Neural cell (in vitro differentiated cells): ENCODE measurements around the gene UNC13B. TPM values are rescaled to one million over a fixed set of nuclear protein-coding genes. Genes with fewer than 3 reads are reported as not detected.
"Not testable (repeated sequence)": the region's sequence is repeated elsewhere in the genome, so short reads cannot be mapped to it uniquely, and the experiment has no call there.

ENCODE experiments used
- H2AFZ ChIP-seq: fragments of 200-600, 300-800 bp; sonication (generic), shearing (Covaris generic); 2 replicates; pipeline ENCODE4 v1.6.0; 2014; ENCODE audit warnings: low read depth, mild to moderate bottlenecking, antibody characterized with exemption, low read length, moderate library complexity
- H3F3A ChIP-seq: fragments of 200-600 bp; shearing (Covaris generic); 2 replicates; pipeline ENCODE4 v1.6.1; 2016; ENCODE audit warnings: mild to moderate bottlenecking, moderate library complexity, mixed read lengths, antibody characterized with exemption, low read length; ENCODE audit not compliant: insufficient read depth, poor library complexity, severe bottlenecking
- H3K27ac ChIP-seq: fragments of 200-600, 300-800 bp; sonication (generic), shearing (Covaris generic); 2 replicates; pipeline ENCODE4 v1.5.1; 2014; ENCODE audit warnings: mild to moderate bottlenecking, low read length, moderate library complexity
- H3K27me3 ChIP-seq: fragments of 300-800, 200-600 bp; sonication (generic), shearing (Covaris generic); 2 replicates; pipeline ENCODE4 v1.6.0; 2014; ENCODE audit warnings: mild to moderate bottlenecking, low read depth, low read length, moderate library complexity; ENCODE audit not compliant: insufficient read depth
- H3K36me3 ChIP-seq: fragments of 300-800, 200-600 bp; sonication (generic), shearing (Covaris generic); 2 replicates; pipeline ENCODE4 v1.5.1; 2014; ENCODE audit warnings: mild to moderate bottlenecking, antibody characterized with exemption, low read length, moderate library complexity; ENCODE audit not compliant: insufficient read depth
- H3K4me2 ChIP-seq: fragments of 300-800, 200-600 bp; sonication (generic), shearing (Covaris generic); 2 replicates; pipeline ENCODE4 v1.6.0; 2014; ENCODE audit warnings: mild to moderate bottlenecking, low read length
- H3K4me3 ChIP-seq: fragments of 300-800, 200-600 bp; sonication (generic), shearing (Covaris generic); 2 replicates; pipeline ENCODE4 v1.5.1; 2014; ENCODE audit warnings: mild to moderate bottlenecking, low read length, moderate library complexity
- H3K79me2 ChIP-seq: fragments of 200-600 bp; shearing (Covaris generic); replicated peaks from 2 replicates; pipeline ENCODE4 v1.6.0; 2014; ENCODE audit warnings: mild to moderate bottlenecking, low read length, moderate library complexity; ENCODE audit not compliant: insufficient read depth
- H3K9ac ChIP-seq: fragments of 300-800, 200-600 bp; sonication (generic), shearing (Covaris generic); 2 replicates; pipeline ENCODE4 v1.6.1; 2016; ENCODE audit warnings: mild to moderate bottlenecking, low read length, mixed read lengths
- H3K9me2 ChIP-seq: fragments of 200-600 bp; shearing (Covaris generic); 2 replicates; pipeline ENCODE4 v1.6.1; 2016; ENCODE audit warnings: mild to moderate bottlenecking, low read length, mixed read lengths; ENCODE audit not compliant: insufficient read depth
- H3K9me3 ChIP-seq: fragments of 200-600, 300-800 bp; sonication (generic), shearing (Covaris generic); 2 replicates; pipeline ENCODE4 v1.6.1; 2016; ENCODE audit warnings: mild to moderate bottlenecking, mixed run types, low read length, moderate library complexity, mixed read lengths
- H4K20me1 ChIP-seq: fragments of 200-600 bp; shearing (Covaris generic); 2 replicates; pipeline ENCODE4 v1.6.1; 2016; ENCODE audit warnings: mild to moderate bottlenecking, mixed run types; ENCODE audit not compliant: insufficient read depth
- CTCF ChIP-seq: fragments of 450-650 bp; IDR thresholded peaks from 2 replicates; pipeline ENCODE4 v1.5.1; 2014; ENCODE audit warnings: antibody characterized with exemption, mild to moderate bottlenecking, moderate library complexity; ENCODE audit not compliant: poor library complexity, severe bottlenecking
- EP300 ChIP-seq: fragments of 450-650 bp; conservative IDR thresholded peaks from 2 replicates; pipeline ENCODE4 v1.6.1; 2014; ENCODE audit warnings: antibody characterized with exemption, mild to moderate bottlenecking, moderate library complexity; ENCODE audit not compliant: poor library complexity, severe bottlenecking
- EZH2 ChIP-seq: fragments of 200-600, 300-800 bp; shearing (Covaris generic), sonication (generic); IDR thresholded peaks from 2 replicates; pipeline ENCODE4 v1.6.1; 2014; ENCODE audit warnings: antibody characterized with exemption, low read length, borderline replicate concordance, mild to moderate bottlenecking; ENCODE audit not compliant: insufficient read depth, poor library complexity, severe bottlenecking
- MXI1 ChIP-seq: fragments of 450-650 bp; conservative IDR thresholded peaks from 2 replicates; pipeline ENCODE4 v1.6.1; 2014; ENCODE audit warnings: antibody characterized with exemption, mild to moderate bottlenecking; ENCODE audit not compliant: poor library complexity, severe bottlenecking
- POLR2AphosphoS5 ChIP-seq: IDR thresholded peaks from 2 replicates; pipeline ENCODE4 v1.6.1; 2012
- RAD21 ChIP-seq: fragments of 450-650 bp; conservative IDR thresholded peaks from 2 replicates; pipeline ENCODE4 v1.6.1; 2014; ENCODE audit warnings: antibody characterized with exemption, mild to moderate bottlenecking, moderate library complexity
- REST ChIP-seq: IDR thresholded peaks from 2 replicates; pipeline ENCODE4 v1.6.1; 2012; ENCODE audit warnings: borderline replicate concordance
- SMC3 ChIP-seq: fragments of 450-650 bp; conservative IDR thresholded peaks from 2 replicates; pipeline ENCODE4 v1.6.1; 2014; ENCODE audit warnings: antibody characterized with exemption, mild to moderate bottlenecking, moderate library complexity; ENCODE audit not compliant: poor library complexity
- TAF1 ChIP-seq: IDR thresholded peaks from 2 replicates; pipeline ENCODE4 v1.6.1; 2012; ENCODE audit warnings: low read depth
- polyA plus RNA-seq: library from polyadenylated mRNA; depleted of rRNA; stranded (reverse); fragments of >200 nt; gene quantifications from 2 replicates; pipeline ENCODE4 v1.2.3, GENCODE V29; 2014

UNC13B gene
- polyA plus RNA-seq, 1 donor from 2014 or later, result 37.2 TPM

GRCh38 chr9:35140093-35140492, 21.7 kb upstream of the UNC13B start:
- no peak for TF ChIP-seq EZH2
- no peak for TF ChIP-seq POLR2AphosphoS5
- no peak for TF ChIP-seq EP300
- TF ChIP-seq CTCF, result no peak
- TF ChIP-seq TAF1, result no peak
- TF ChIP-seq REST, result no peak
- TF ChIP-seq SMC3, result no peak
- TF ChIP-seq MXI1, result no peak
- TF ChIP-seq RAD21, result no peak
- Histone ChIP-seq H2AFZ (no peak overlapping the region), H3K4me3 (no peak overlapping the region), H3K36me3 (no peaks in the 10 kb centered on the region), H3F3A (no peaks in the 10 kb centered on the region), H3K27me3 (no peaks in the 10 kb centered on the region), H3K79me2 (no peaks in the 10 kb centered on the region), H3K9me3 (no peaks in the 10 kb centered on the region), H3K27ac (no peak overlapping the region), H3K9me2 (no peaks in the 10 kb centered on the region), H4K20me1 (no peaks in the 10 kb centered on the region), H3K4me2 (no peak overlapping the region), H3K9ac (no peak overlapping the region)

- no peak overlapping the region for H3K9ac ChIP-seq
- TF ChIP-seq EZH2 (no peak), REST (no peak), TAF1 (no peak), RAD21 (no peak), EP300 (no peak), POLR2AphosphoS5 (no peak), CTCF (no peak), SMC3 (no peak), MXI1 (no peak)
- no peaks in the 10 kb centered on the region for H3K9me2 ChIP-seq
- H3K79me2 ChIP-seq, result no peaks in the 10 kb centered on the region
- no peaks in the 10 kb centered on the region for H3K27me3 ChIP-seq
- H3K9me3 ChIP-seq, result no peaks in the 10 kb centered on the region
- no peak overlapping the region for H3K4me2 ChIP-seq
- H3K36me3 ChIP-seq, result no peaks in the 10 kb centered on the region
- H3K27ac ChIP-seq, result no peak overlapping the region
- H3K4me3 ChIP-seq, result no peak overlapping the region
- H2AFZ ChIP-seq, result no peak overlapping the region
- H4K20me1 ChIP-seq, result no peaks in the 10 kb centered on the region
- H3F3A ChIP-seq, result no peaks in the 10 kb centered on the region
Measured at GRCh38 chr9:35142037-35142436, 19.8 kb upstream of the UNC13B start.

- not testable (repeated sequence) for H3K79me2 ChIP-seq, H3K9me3 ChIP-seq, H3K27ac ChIP-seq, H3K36me3 ChIP-seq, H3F3A ChIP-seq, H3K9me2 ChIP-seq, H3K9ac ChIP-seq, H3K27me3 ChIP-seq, H4K20me1 ChIP-seq, H3K4me2 ChIP-seq, H3K4me3 ChIP-seq, H2AFZ ChIP-seq
Measured at GRCh38 chr9:35147941-35148563, 13.8 kb upstream of the UNC13B start.
